ENCODE data around the gene KRT78. TPM values are rescaled to one million over a fixed set of nuclear protein-coding genes. Genes with fewer than 3 reads are reported as not detected.

KRT78 gene
- total RNA-seq, 2 experiments from 2014 or later, result not detected

DNA sequence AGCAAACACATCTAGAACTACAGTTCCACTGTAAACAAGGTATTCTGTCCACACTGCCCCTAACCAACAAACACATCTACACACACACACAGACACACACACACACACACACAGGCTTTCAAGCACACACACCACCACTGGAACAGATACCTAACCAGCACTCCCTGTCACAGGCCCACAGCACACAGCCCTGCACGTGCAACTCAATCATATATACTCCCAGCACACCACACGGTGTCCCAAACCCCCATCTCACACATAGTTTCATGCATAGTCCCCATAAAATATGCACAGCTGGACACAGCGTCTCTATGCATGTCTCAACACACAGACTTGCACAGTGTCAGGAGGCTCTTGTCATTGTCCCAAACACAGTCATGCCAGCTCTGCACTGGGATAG, 28.4 kb upstream of the KRT78 start:
- H3K9me3 ChIP-seq (ENCODE audit: low read length), result no peaks in the 10 kb centered on the region
- H3K27ac ChIP-seq (ENCODE audit: low read depth, low read length, poor library complexity, severe bottlenecking), result no peak overlapping the region
- peaks cover 3% of the 10 kb centered on the region for H3K4me1 ChIP-seq (ENCODE audit: insufficient read depth, low read length, poor library complexity, severe bottlenecking)
- ChIA-PET CTCF (ENCODE audit: unreplicated experiment) (interaction anchor here (0.6 to 1.1 kb wide), 2 partner anchors 16 to 103 kb away, joined by 3 to 4 read pairs; no protein-coding TSS in a partner anchor), POLR2A (interaction anchor here (0.8 kb wide), 1 partner anchor 8 kb away, joined by 3 read pairs; no protein-coding TSS in a partner anchor)
- no peaks in the 10 kb centered on the region for H3K36me3 ChIP-seq (ENCODE audit: insufficient read depth, low read length)
- H3K4me2 ChIP-seq (ENCODE audit: low read length), result no peak overlapping the region
- no peak overlapping the region for H3K4me3 ChIP-seq (ENCODE audit: low read depth, low read length, poor library complexity, severe bottlenecking)
- H2AFZ ChIP-seq (ENCODE audit: low read length), result no peak overlapping the region
- no peaks in the 10 kb centered on the region for H3K9me2 ChIP-seq (ENCODE audit: insufficient read depth, low read length)
- intact Hi-C loops (cut with micrococcal nuclease; ENCODE audit: unreplicated experiment), result no loop called here
- no peak for DNase-seq (ENCODE audit: low spot score)
- no peak for TF ChIP-seq EZH2phosphoT487 (IDR thresholded peaks at IDR 0.05; ENCODE audit: borderline replicate concordance, low read depth, low read length)
- BruUV-seq (replicated peaks), result no TSS peak
- no peaks in the 10 kb centered on the region for H4K20me1 ChIP-seq (ENCODE audit: insufficient read depth, low read length)
- no peaks in the 10 kb centered on the region for H3K79me2 ChIP-seq (ENCODE audit: insufficient read depth, low read depth, low read length)

DNA sequence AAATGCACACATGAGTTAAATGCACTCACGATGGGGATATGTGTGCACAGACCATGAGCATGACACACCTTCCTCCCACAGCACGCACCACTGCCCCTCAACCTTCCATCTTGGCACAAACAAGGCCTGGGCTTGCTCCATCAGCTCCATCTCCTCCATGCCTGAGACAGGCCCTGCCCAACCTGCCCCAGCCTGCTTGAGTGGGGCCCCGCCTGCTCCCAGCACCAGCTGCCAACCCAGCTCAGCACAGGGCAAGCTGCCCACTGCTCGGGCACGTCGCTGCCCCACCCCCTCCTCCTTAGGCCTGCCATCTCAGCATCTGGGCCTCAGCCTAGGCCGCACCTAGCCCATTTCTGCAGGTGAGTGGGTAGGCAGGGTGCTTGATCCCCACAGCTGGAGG, 27.6 kb upstream of the KRT78 start:
- no peak overlapping the region for H2AFZ ChIP-seq (ENCODE audit: low read length)
- H4K20me1 ChIP-seq (ENCODE audit: insufficient read depth, low read length), result no peaks in the 10 kb centered on the region
- no peak overlapping the region for H3K4me2 ChIP-seq (ENCODE audit: low read length)
- H3K27ac ChIP-seq (ENCODE audit: low read depth, low read length, poor library complexity, severe bottlenecking), result no peak overlapping the region
- ChIA-PET CTCF (ENCODE audit: unreplicated experiment) (interaction anchor here (0.6 kb wide), 1 partner anchor 15 kb away, joined by 3 read pairs; no protein-coding TSS in a partner anchor), POLR2A (interaction anchor here (0.8 kb wide), 1 partner anchor 9 kb away, joined by 3 read pairs; no protein-coding TSS in a partner anchor)
- no peaks in the 10 kb centered on the region for H3K9me3 ChIP-seq (ENCODE audit: low read length)
- no peak overlapping the region for H3K4me3 ChIP-seq (ENCODE audit: low read depth, low read length, poor library complexity, severe bottlenecking)
- peaks cover 3% of the 10 kb centered on the region for H3K4me1 ChIP-seq (ENCODE audit: insufficient read depth, low read length, poor library complexity, severe bottlenecking)
- no TSS peak for BruUV-seq (replicated peaks)
- no peaks in the 10 kb centered on the region for H3K79me2 ChIP-seq (ENCODE audit: insufficient read depth, low read depth, low read length)
- H3K36me3 ChIP-seq (ENCODE audit: insufficient read depth, low read length), result no peaks in the 10 kb centered on the region
- TF ChIP-seq, protein P1, sequence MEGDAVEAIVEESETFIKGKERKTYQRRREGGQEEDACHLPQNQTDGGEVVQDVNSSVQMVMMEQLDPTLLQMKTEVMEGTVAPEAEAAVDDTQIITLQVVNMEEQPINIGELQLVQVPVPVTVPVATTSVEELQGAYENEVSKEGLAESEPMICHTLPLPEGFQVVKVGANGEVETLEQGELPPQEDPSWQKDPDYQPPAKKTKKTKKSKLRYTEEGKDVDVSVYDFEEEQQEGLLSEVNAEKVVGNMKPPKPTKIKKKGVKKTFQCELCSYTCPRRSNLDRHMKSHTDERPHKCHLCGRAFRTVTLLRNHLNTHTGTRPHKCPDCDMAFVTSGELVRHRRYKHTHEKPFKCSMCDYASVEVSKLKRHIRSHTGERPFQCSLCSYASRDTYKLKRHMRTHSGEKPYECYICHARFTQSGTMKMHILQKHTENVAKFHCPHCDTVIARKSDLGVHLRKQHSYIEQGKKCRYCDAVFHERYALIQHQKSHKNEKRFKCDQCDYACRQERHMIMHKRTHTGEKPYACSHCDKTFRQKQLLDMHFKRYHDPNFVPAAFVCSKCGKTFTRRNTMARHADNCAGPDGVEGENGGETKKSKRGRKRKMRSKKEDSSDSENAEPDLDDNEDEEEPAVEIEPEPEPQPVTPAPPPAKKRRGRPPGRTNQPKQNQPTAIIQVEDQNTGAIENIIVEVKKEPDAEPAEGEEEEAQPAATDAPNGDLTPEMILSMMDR (conservative IDR thresholded peaks at IDR 0.05; ENCODE audit: low read length), result no peak
- TF ChIP-seq EZH2phosphoT487 (IDR thresholded peaks at IDR 0.05; ENCODE audit: borderline replicate concordance, low read depth, low read length), result no peak
- intact Hi-C loops (cut with micrococcal nuclease; ENCODE audit: unreplicated experiment), result no loop called here
- H3K9me2 ChIP-seq (ENCODE audit: insufficient read depth, low read length), result no peaks in the 10 kb centered on the region
- no peak for DNase-seq (ENCODE audit: low spot score)

GRCh38 chr12:52874573-52875435, 26.0 kb upstream of the KRT78 start:
- CTCF ChIA-PET (ENCODE audit: unreplicated experiment), result interaction anchor here (0.6 kb wide), 1 partner anchor 13 kb away, joined by 3 read pairs; no protein-coding TSS in a partner anchor
- Histone ChIP-seq H3K27ac (ENCODE audit: low read depth, low read length, poor library complexity, severe bottlenecking) (no peak overlapping the region), H4K20me1 (ENCODE audit: insufficient read depth, low read length) (no peaks in the 10 kb centered on the region), H3K9me3 (ENCODE audit: low read length) (no peaks in the 10 kb centered on the region), H3K9me2 (ENCODE audit: insufficient read depth, low read length) (no peaks in the 10 kb centered on the region), H3K4me1 (ENCODE audit: insufficient read depth, low read length, poor library complexity, severe bottlenecking) (peaks cover 13% of the 10 kb centered on the region), H3K4me3 (ENCODE audit: low read depth, low read length, poor library complexity, severe bottlenecking) (peak overlapping the region; percentile 23), H3K79me2 (ENCODE audit: insufficient read depth, low read depth, low read length) (no peaks in the 10 kb centered on the region), H2AFZ (ENCODE audit: low read length) (no peak overlapping the region), H3K36me3 (ENCODE audit: insufficient read depth, low read length) (no peaks in the 10 kb centered on the region), H3K4me2 (ENCODE audit: low read length) (peak overlapping the region; percentile 46; the same call in 1 of the 2 replicates)
- TF ChIP-seq EZH2phosphoT487 (IDR thresholded peaks at IDR 0.05; ENCODE audit: borderline replicate concordance, low read depth, low read length), result no peak
- TF ChIP-seq, protein P1 (conservative IDR thresholded peaks at IDR 0.05; ENCODE audit: low read length), result no peak
- POLR2A ChIA-PET, result no interaction called here
- no peak for DNase-seq (ENCODE audit: low spot score)
- BruUV-seq (replicated peaks), result no TSS peak
- intact Hi-C loops (cut with micrococcal nuclease; ENCODE audit: unreplicated experiment), result no loop called here
